Midbrain (tissue), 1 donor: ENCODE results near the gene SETDB1.

Experiments
- DNase-seq: peaks from one replicate; lab custom pipeline; 2025; lab: John Stamatoyannopoulos, UW

The SETDB1 gene

GRCh38 chr1:150974580-150975478 lies 48.7 kb downstream of the SETDB1 start, which contains the start of gene CERS2:
Gene CERS2 (minus strand): TSS chr1:150974835. CDS start chr1:150969090, 5,745 bp downstream.
- DNase-seq = peak; percentile 80

- no peak for DNase-seq
These were observed 50.2 kb downstream of the SETDB1 start for GRCh38 chr1:150976401-150976821.

DNA sequence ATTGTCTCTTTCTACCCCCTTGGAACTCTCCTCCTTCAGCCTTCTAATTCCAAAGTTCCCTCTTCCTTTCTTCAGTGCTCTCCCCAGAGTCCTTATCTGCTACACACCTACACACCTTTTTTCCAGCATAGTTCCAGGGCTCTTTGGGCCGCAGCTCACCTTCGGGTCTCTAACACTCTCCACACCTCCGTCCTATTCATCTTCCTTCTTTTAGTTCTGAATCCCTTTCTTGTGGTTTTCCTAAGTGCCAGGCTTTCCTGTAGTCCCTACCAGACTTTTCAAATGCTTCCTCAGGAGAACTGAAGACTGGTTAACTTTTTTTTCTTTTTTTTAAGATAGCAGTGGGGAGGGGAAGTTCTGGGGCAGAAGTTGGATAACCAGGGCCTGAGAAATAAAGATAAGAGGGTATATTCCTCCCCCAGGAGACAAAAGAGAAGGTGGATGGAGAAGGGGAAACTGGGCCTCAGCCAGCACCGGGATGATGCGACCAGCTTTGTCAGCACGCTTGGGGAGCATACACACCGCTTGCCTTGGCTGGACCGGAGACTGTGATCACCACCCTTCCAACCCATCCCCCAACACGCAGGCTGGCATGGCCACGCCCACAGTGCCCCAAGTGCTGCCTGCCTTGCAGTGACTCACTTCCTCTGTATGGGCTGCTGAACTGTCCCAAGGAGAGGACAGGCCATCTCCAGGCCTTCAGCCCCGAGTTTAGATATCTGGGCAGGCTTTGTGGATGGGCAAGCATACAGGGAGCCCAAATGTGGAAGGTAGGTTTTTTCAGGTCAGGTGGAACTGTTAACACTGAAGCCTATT lies 50.9 kb downstream of the SETDB1 start:
- DNase-seq = peak; percentile 68

GRCh38 chr1:150979092-150980056 lies 53.2 kb downstream of the SETDB1 start:
- peak; percentile 92 for DNase-seq

DNA sequence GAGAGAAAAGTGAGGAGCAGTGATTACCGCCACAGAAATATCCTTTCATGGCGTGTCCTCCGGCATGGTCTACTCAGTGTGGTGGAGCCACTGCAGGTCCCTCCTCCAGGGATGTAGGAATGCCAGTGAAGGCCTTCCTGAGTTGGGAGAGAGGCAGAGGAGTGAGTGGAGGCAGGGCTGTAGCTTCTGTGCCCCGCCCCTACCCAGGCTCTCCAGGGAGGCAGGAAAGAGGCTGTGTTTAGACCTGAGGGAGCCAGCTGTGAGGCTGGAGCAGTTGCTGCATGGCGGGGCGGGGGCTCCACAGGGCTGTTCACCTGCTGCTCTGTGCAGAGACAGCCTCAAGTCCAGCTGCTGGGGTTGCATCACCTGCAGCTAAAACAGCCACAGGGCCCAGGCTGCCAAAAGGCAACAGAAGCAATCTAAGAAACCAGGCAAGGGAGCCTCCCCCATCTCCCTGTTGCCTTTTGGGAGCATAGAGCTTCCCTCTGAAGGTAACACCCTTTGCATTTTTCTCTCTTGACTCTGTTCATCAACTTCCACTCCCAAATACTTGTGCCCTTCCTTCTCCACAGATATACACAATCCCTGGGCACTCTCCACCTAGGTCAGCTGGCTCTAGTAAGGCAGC lies 55.1 kb downstream of the SETDB1 start:
- no peak for DNase-seq

DNA sequence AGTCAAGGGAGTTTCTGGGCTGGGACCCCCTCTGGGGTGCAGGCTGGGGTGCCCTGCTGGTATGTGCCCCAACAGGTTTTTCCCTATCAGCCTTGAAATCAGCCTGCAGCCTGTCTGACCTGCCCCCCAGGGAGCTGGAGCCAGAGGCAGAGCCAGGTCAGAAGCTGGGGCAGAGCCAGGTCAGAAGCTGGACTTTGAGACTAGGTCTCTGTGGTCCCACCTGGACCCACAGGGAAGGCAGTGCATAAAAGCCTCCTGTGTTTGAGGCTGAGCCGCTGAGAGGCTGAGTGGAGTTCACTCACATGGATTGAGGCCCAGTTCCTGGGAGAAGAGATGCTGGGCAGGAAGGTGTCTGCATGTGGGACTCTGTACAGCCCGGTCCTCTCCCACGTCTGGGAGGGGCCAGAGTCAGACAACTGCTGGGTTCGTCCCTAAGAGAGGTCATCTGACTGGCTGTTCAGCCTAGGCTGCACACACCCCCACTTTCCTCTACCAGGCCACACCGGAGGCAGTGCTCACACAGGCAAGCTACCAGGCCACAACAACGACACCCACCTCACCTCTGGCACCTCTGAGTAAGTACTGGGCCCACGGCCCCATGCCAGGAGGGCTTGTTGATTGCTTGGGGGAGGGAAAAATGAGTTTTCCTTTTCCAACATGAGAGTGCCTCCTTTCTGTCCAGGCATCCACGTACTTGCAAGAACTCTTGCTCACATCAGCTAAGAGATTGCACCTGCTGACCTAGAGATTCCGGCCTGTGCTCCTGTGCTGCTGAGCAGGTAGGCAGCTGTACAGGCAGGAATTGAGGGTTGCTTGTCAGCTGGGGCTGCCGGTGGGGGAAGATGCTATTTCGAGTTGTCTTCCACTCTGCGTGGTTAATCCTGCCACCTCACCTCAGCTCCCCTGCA lies 55.9 kb downstream of the SETDB1 start, which contains the start of gene ANXA9:
Gene ANXA9, plus strand, starts transcription at position 488 of the 908 bp plus-strand sequence. CDS start 814 bp downstream, outside the sequence.
- DNase-seq = no peak

DNA sequence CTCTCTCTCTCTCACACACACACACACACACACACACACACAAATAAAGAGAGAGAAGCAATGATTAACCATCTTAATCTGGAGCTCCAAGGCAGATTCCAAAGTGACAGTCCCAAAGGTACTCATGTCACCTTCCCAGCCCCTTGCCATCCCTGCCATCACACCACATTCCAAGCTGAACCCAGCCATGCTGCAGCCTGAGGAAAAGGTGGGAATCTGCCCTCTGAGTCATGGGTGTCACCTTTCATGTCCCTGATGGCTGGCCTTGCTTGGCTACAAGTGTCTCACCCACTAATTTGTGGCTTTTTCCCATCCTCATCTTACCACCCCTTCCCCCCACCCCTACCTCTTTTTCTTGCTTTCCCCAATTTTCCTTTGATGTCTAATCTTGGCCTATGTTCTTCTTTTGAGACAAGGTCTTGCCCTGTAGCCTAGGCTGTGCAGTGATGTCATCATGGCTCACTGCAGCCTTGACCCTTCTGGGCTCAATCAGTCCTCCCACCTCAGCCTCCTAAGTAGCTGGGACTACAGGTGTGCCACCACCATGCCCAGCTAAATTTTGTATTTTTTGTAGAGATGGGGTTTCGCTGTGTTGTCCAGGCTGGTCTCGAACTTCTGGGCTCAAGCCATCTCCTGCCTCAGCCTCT lies 59.1 kb downstream of the SETDB1 start:
- no peak for DNase-seq

- DNase-seq = no peak
These were observed 61.8 kb downstream of the SETDB1 start for GRCh38 chr1:150987924-150988323.

DNA sequence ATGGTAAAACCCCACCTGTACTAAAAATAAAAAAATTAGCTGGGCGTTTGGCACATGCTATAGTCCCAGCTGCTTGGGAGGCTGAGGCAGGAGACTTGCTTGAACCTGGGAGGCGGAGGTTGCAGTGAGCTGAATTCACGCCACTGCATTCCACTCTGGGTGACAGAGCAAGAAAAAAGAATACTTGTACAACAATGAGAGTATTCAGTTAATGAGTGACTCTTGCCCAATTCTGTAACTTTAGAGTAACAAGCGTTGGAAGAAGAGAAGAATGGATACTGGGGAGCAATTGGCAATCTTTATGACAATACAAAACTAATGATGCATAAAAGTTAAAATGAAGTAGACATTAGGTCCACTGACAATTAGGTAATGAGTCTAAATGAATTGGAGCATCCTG lies 66.5 kb downstream of the SETDB1 start:
- no peak for DNase-seq

GRCh38 chr1:150994248-150994647 lies 68.1 kb downstream of the SETDB1 start:
- DNase-seq = no peak

DNA sequence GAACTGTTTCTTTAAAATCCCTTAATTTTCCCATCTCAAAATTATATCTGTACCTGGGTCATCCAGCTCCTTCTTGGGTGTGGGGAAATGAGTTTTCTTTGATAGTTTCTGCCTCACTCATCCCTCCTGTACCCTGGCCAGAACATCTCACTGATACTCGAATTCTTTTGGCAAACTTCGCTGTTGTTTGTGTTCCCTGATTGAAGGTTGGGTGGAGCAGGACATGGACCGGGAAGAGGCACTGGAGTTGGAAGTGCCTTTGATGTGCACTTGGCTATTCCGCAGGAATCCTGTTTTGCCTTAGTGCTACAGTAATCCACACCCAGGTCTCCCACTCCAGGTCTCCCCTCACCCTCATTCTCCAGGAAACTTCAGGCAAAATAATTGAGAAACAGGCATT lies 69.3 kb downstream of the SETDB1 start:
- DNase-seq = no peak

DNA sequence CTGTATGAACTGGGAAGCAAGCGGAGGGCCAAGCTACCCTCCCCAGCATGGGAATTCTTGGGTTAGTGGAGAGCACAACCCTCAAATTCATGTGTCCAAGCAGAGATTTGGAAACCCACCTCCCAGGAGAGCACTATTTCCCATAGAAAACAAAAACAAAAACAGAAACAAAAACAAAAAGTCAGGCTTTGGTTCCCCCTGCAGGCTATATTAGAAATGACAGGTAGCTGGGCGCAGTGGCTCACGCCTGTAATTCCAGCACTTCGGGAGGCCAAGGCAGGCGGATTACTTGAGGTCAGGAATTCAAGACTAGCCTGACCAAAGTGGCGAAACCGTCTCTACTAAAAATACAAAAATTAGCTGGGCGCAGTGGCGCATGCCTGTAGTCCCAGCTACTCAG lies 69.7 kb downstream of the SETDB1 start:
- DNase-seq = peak; percentile 38

- DNase-seq = no peak
These were observed 71.1 kb downstream of the SETDB1 start for GRCh38 chr1:150997126-150997872.

DNA sequence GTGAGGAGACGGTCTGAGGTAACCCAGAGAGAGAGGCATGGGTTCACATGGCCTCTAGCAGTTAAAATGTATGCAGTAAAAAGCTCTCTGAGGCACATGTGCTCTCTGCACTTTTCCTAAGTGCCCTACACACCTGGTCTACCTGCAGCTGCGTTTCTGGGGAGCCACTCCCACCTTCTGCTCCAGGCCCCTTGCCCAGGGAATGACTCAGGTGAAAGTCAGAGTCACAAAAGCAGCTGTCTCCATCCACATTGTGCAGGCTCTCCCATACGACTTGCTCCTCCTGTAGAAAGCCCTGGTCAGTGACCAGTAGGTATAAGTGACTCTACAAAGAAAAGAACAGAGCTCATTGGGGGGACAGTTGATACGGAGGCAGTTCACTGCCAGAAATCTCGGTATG lies 71.8 kb downstream of the SETDB1 start:
- DNase-seq = no peak

DNA sequence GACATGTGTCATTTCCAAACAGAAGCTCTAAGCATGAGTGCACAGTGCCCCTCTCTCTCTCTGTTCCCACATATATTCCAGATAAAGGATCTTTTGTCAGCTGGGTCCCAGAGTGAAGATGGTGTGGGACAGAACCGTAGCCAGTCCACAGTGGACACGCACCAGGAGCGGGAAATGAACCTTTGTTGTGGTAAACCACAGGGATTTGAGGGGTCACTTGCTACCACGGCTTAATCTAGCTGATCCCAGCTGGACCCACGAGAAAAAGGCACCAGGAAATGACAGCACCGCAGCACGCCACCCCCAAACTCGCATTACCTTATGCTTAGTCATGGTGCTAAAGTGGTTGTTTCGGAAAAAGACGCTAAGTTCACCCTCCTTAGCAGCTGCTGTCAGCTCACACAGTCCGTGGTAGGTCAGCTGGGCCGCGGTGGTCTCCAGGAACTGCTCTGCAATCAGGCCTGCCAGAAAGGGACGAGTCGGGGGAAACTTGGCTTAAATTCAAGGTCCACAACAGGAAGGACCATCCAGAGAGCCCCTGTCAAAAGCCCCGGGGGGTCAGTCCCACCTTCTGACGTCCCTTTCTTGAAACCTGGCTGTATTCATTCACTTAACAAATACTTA lies 73.0 kb downstream of the SETDB1 start:
- peak; percentile 42 for DNase-seq

DNA sequence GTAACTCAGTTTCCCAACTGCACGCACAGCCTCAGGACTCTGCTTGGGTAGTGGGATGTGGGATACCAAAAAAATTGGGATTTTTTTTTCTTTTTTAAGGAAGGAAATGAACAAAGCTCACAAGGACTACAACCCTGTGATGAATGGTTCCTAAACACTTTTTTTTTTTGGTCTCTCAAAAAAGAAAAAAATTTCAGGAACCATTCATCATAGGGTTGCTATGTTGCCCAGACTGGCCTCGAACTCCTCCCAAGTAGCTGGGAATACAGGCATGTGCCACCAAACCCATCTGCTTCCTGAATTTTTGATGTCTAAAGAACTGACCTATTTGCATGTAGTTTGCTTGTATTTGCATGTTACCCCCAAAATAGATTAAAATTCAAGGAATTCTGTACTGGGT lies 73.8 kb downstream of the SETDB1 start:
- DNase-seq = no peak

GRCh38 chr1:151000408-151000807 lies 74.2 kb downstream of the SETDB1 start:
- no peak for DNase-seq

GRCh38 chr1:151001602-151002001 lies 75.4 kb downstream of the SETDB1 start:
- DNase-seq = no peak
